Kidney (tissue), 14 donors: ENCODE data around the gene AP2A1. TPM values are rescaled to one million over a fixed set of nuclear protein-coding genes. Genes with fewer than 3 reads are reported as not detected.

Experiments
- DNase-seq, 5 donors: peaks; one replicate each; pipeline ENCODE4 v3.0.0-alpha.2; 2013 to 2020
- FAIRE-seq: peaks from 2 replicates; lab custom pipeline; 2012; peaks lifted over from hg19 to GRCh38; lab: Jason Lieb, UNC
- H3K27ac ChIP-seq, 2 donors: one replicate each; pipeline ENCODE4 v1.7.0; 2013; ENCODE audit warnings: low read depth in 2 of 2, low read length in 2 of 2, inconsistent platforms in 1 of 2
- H3K27me3 ChIP-seq: one replicate; pipeline ENCODE4 v1.7.1; 2013; ENCODE audit warnings: low read length, inconsistent platforms; ENCODE audit not compliant: control insufficient read depth, insufficient read depth
- H3K36me3 ChIP-seq, 3 donors: one replicate each; pipeline versions ENCODE4 v1.7.0 to v1.7.1; 2013; ENCODE audit warnings: low read length in 3 of 3, control low read depth in 1 of 3, inconsistent platforms in 1 of 3; ENCODE audit not compliant: insufficient read depth in 3 of 3, control insufficient read depth in 2 of 3
- H3K4me1 ChIP-seq, 3 donors: one replicate each; pipeline versions ENCODE4 v1.7.0 to v1.7.1; 2013; ENCODE audit warnings: low read length in 3 of 3, inconsistent platforms in 1 of 3, low read depth in 1 of 3; ENCODE audit not compliant: control insufficient read depth in 2 of 3, insufficient read depth in 2 of 3
- H3K4me3 ChIP-seq, 3 donors: one replicate each; pipeline versions ENCODE4 v1.7.0 to v1.8.1; 2013; ENCODE audit warnings: low read length in 3 of 3, control low read depth in 1 of 3, inconsistent platforms in 1 of 3
- H3K9ac ChIP-seq, 3 donors: one replicate each; pipeline versions ENCODE4 v1.7.0 to v1.7.1; 2013; ENCODE audit warnings: low read length in 3 of 3, control low read depth in 1 of 3, inconsistent platforms in 1 of 3
- H3K9me3 ChIP-seq, 3 donors: one replicate each; pipeline versions ENCODE4 v1.7.0 to v1.7.1; 2013; ENCODE audit warnings: low read length in 3 of 3, control low read depth in 1 of 3, inconsistent platforms in 1 of 3; ENCODE audit not compliant: control insufficient read depth in 2 of 3, insufficient read depth in 1 of 3
- CTCF ChIP-seq: IDR thresholded peaks from 3 replicates; pipeline ENCODE4 v1.5.1; 2012; ENCODE audit warnings: mild to moderate bottlenecking, moderate library complexity, borderline replicate concordance; ENCODE audit not compliant: insufficient read depth; ENCODE audit errors: extremely low read depth
- intact Hi-C: fragments of 100-400 bp; cut with DNase I; formaldehyde crosslinking; loops from one replicate; pipeline ENCODE4 v1.11.1; 2022
- microRNA-seq: library from miRNA; unstranded; fragments of <30 nt; microRNA quantifications from one replicate; pipeline ENCODE4 v1.2.0, GENCODE V29; 2020
- polyA plus RNA-seq: library from polyadenylated mRNA; stranded (reverse); fragments of 350-450 nt; fragmentation: Illumina TruSeq; extraction: RNeasy Lipid Tissue Mini Kit (QIAGEN cat#74804); gene quantifications from one replicate; pipeline ENCODE4 v1.2.3, GENCODE V29; 2014; ENCODE audit warnings: low read depth, low replicate concordance; ENCODE audit not compliant: insufficient read depth
- total RNA-seq: library from RNA; stranded (reverse); fragmentation: NEBNext Ultra II Directional; extraction: Animal tissue kit (Norgen Biotek cat#: 25700); gene quantifications from one replicate; pipeline ENCODE4 v1.2.1, GENCODE V29; 2021
- donor health status: control.
- donor health status: control.
- donor health status: control.
- donor health status: control.
- donor health status: control.
- donor health status: DM: yes; HTN: yes; CAD: no.
- donor health status: Normal renal cell carcinoma (clear cell type).

The AP2A1 gene
- total and polyA plus RNA-seq, 2 donors from 2014 or later: 32.0 to 70.0 TPM

- DNase-seq: peak in 1 of 5 donors; percentile 47
- Histone ChIP-seq H3K4me3 (no peak overlapping the region), H3K27me3 (no peaks in the 10 kb centered on the region), H3K27ac (no peak overlapping the region), H3K4me1 (peaks cover 0 to 13% (median 9%) of the 10 kb centered on the region in 3 donors), H3K36me3 (peaks cover 0 to 28% (median 9%) of the 10 kb centered on the region in 3 donors), H3K9me3 (no peaks in the 10 kb centered on the region), H3K9ac (no peak overlapping the region)
- no peak for TF ChIP-seq CTCF
- FAIRE-seq: no peak
- intact Hi-C loops: no loop called here
Observed at GRCh38 chr19:49855676-49856573, 89.1 kb downstream of the AP2A1 start.

- intact Hi-C loops: no loop called here
- Histone ChIP-seq H3K36me3 (peaks cover 0 to 31% (median 9%) of the 10 kb centered on the region in 3 donors), H3K9me3 (no peaks in the 10 kb centered on the region), H3K4me3 (no peak overlapping the region), H3K9ac (no peak overlapping the region), H3K27me3 (no peaks in the 10 kb centered on the region), H3K27ac (no peak overlapping the region), H3K4me1 (peaks cover 0 to 13% (median 9%) of the 10 kb centered on the region in 3 donors)
- TF ChIP-seq CTCF: no peak
- DNase-seq (peak in 1 of 5 donors; percentile 37), FAIRE-seq (no peak)
Observed at GRCh38 chr19:49856574-49857021, 89.8 kb downstream of the AP2A1 start.

Small RNA genes lying within 50 kb of the gene (microRNA-seq; reads per million reads assigned to microRNA genes)
- gene MIR4749 (not detected), gene MIR6799 (not detected), gene MIR6800 (not detected)

Other genes starting within 250 kb of the AP2A1 start
- 18.4 TPM for gene RCN3, start 239.0 kb upstream of the AP2A1 start, total RNA-seq
- 27.5 TPM for gene RCN3, start 239.0 kb upstream of the AP2A1 start, polyA plus RNA-seq
- gene NOSIP, start 186.4 kb upstream of the AP2A1 start, total RNA-seq: 52.8 TPM
- 122 TPM for gene NOSIP, start 186.4 kb upstream of the AP2A1 start, polyA plus RNA-seq
- gene PRRG2, start 185.7 kb upstream of the AP2A1 start, total RNA-seq: 14.9 TPM
- gene PRRG2, start 185.7 kb upstream of the AP2A1 start, polyA plus RNA-seq: 17.6 TPM
- 27.4 TPM for gene PRR12, start 175.8 kb upstream of the AP2A1 start, total RNA-seq
- 4.9 TPM for gene PRR12, start 175.8 kb upstream of the AP2A1 start, polyA plus RNA-seq
- gene RRAS, start 126.9 kb upstream of the AP2A1 start, total RNA-seq: 92.3 TPM
- gene RRAS, start 126.9 kb upstream of the AP2A1 start, polyA plus RNA-seq: 140 TPM
- gene SCAF1, start 124.8 kb upstream of the AP2A1 start, total RNA-seq: 69.0 TPM
- 18.1 TPM for gene SCAF1, start 124.8 kb upstream of the AP2A1 start, polyA plus RNA-seq
- gene IRF3, start 101.1 kb upstream of the AP2A1 start, total RNA-seq: 84.9 TPM
- gene IRF3, start 101.1 kb upstream of the AP2A1 start, polyA plus RNA-seq: 64.5 TPM
- 14.4 TPM for gene BCL2L12, start 101.1 kb upstream of the AP2A1 start, total RNA-seq
- 13.5 TPM for gene BCL2L12, start 101.1 kb upstream of the AP2A1 start, polyA plus RNA-seq
- 119 TPM for gene PRMT1, start 89.7 kb upstream of the AP2A1 start, total RNA-seq
- 131 TPM for gene PRMT1, start 89.7 kb upstream of the AP2A1 start, polyA plus RNA-seq
- 2.1 TPM for gene ADM5, start 77.4 kb upstream of the AP2A1 start, total RNA-seq
- 0.60 TPM for gene ADM5, start 77.4 kb upstream of the AP2A1 start, polyA plus RNA-seq
- gene CPT1C, start 75.9 kb upstream of the AP2A1 start, total RNA-seq: 6.0 TPM
- 2.6 TPM for gene CPT1C, start 75.9 kb upstream of the AP2A1 start, polyA plus RNA-seq
- 0.50 TPM for gene TSKS, start 3.7 kb upstream of the AP2A1 start, total RNA-seq
- 0.47 TPM for gene TSKS, start 3.7 kb upstream of the AP2A1 start, polyA plus RNA-seq
- gene FUZ, start 46.3 kb downstream of the AP2A1 start, total RNA-seq: 26.9 TPM
- 51.2 TPM for gene FUZ, start 46.3 kb downstream of the AP2A1 start, polyA plus RNA-seq
- 53.2 TPM for gene MED25, start 51.3 kb downstream of the AP2A1 start, total RNA-seq
- gene MED25, start 51.3 kb downstream of the AP2A1 start, polyA plus RNA-seq: 37.3 TPM
- 118 TPM for gene PTOV1, start 84.2 kb downstream of the AP2A1 start, total RNA-seq
- gene PTOV1, start 84.2 kb downstream of the AP2A1 start, polyA plus RNA-seq: 235 TPM
- gene PNKP, start 100.6 kb downstream of the AP2A1 start, total RNA-seq: 101 TPM
- 45.5 TPM for gene PNKP, start 100.6 kb downstream of the AP2A1 start, polyA plus RNA-seq
- 33.7 TPM for gene AKT1S1, start 110.4 kb downstream of the AP2A1 start, total RNA-seq
- gene AKT1S1, start 110.4 kb downstream of the AP2A1 start, polyA plus RNA-seq: 47.2 TPM
- gene TBC1D17, start 110.7 kb downstream of the AP2A1 start, total RNA-seq: 43.6 TPM
- 34.8 TPM for gene TBC1D17, start 110.7 kb downstream of the AP2A1 start, polyA plus RNA-seq
- 12.8 TPM for gene IL4I1, start 129.9 kb downstream of the AP2A1 start, total RNA-seq
- gene IL4I1, start 129.9 kb downstream of the AP2A1 start, polyA plus RNA-seq: 0.82 TPM
- 36.4 TPM for gene ATF5, start 162.2 kb downstream of the AP2A1 start, total RNA-seq
- gene ATF5, start 162.2 kb downstream of the AP2A1 start, polyA plus RNA-seq: 22.7 TPM
- gene NUP62, start 162.5 kb downstream of the AP2A1 start, total RNA-seq: 39.0 TPM
- 17.1 TPM for gene NUP62, start 162.5 kb downstream of the AP2A1 start, polyA plus RNA-seq
- 1.2 TPM for gene SIGLEC11, start 194.2 kb downstream of the AP2A1 start, total RNA-seq
- 1.5 TPM for gene SIGLEC11, start 194.2 kb downstream of the AP2A1 start, polyA plus RNA-seq